Upper lobe of right lung (tissue), 1 donor: Measurements from ENCODE around the gene FBXO40. TPM values are rescaled to one million over a fixed set of nuclear protein-coding genes. Genes with fewer than 3 reads are reported as not detected.

Experiments
- ATAC-seq: fragments of 200-7000 bp; cut with Tn5 transposase; one replicate; pipeline ENCODE4 v1.9.1; 2020; ENCODE audit warnings: mild to moderate bottlenecking, moderate library complexity
- DNase-seq: peaks from one replicate; pipeline ENCODE4 v3.0.0-alpha.2; 2020
- H3K27ac ChIP-seq: fragments of 200-600 bp; one replicate; pipeline ENCODE4 v1.8.0; 2022
- H3K27me3 ChIP-seq: fragments of 200-600 bp; one replicate; pipeline ENCODE4 v1.8.0; 2022; ENCODE audit warnings: mild to moderate bottlenecking
- H3K36me3 ChIP-seq: fragments of 200-600 bp; one replicate; pipeline ENCODE4 v1.8.0; 2022
- H3K4me1 ChIP-seq: fragments of 200-600 bp; one replicate; pipeline ENCODE4 v1.8.0; 2022
- H3K4me3 ChIP-seq: fragments of 200-600 bp; one replicate; pipeline ENCODE4 v1.8.0; 2022; ENCODE audit warnings: mild to moderate bottlenecking
- H3K9me3 ChIP-seq: fragments of 200-600 bp; one replicate; pipeline ENCODE4 v1.8.0; 2022
- CTCF ChIP-seq: fragments of 200-600 bp; IDR thresholded peaks from one replicate; pipeline ENCODE4 v1.8.0; 2022; ENCODE audit warnings: antibody characterized with exemption
- intact Hi-C: fragments of 100-400 bp; cut with DNase I; formaldehyde crosslinking; loops from one replicate; pipeline ENCODE4 v1.11.0; 2022
- long read RNA-seq: library from polyadenylated mRNA; unstranded; transcript quantifications from one replicate; pipeline ENCODE4 v2.0.0, GENCODE V29; 2021
- total RNA-seq: library from RNA; stranded (reverse); fragmentation: NEBNext Ultra II Directional; extraction: Animal tissue kit (Norgen Biotek cat#: 25700); gene quantifications from one replicate; pipeline ENCODE4 v1.2.1, GENCODE V29; 2021
- donor health status: DM: no; HTN: yes; CAD: no; lungs with severe emphysema.

FBXO40 gene
- 0.09 TPM for total RNA-seq
- long read RNA-seq, partial matches to known transcripts = 0 of 1 reads
- long read RNA-seq, other reads (novel, unspliced or antisense) = 1 of 1 reads

GRCh38 chr3:121592856-121593702 lies at the start of gene FBXO40:
FBXO40 (plus strand) TSS chr3:121593379; CDS start chr3:121620576, 27,197 bp downstream.
- Histone ChIP-seq H3K4me1 (no peaks in the 10 kb centered on the region), H3K27me3 (no peaks in the 10 kb centered on the region), H3K36me3 (no peaks in the 10 kb centered on the region), H3K4me3 (no peak within 1 kb of the TSS), H3K9me3 (no peaks in the 10 kb centered on the region), H3K27ac (no peak within 1 kb of the TSS)
- DNase-seq (no peak), ATAC-seq (peak; percentile 43)
- intact Hi-C loops = no loop called here
- TF ChIP-seq CTCF = no peak

GRCh38 chr3:121545049-121545573 lies 48.1 kb upstream of the FBXO40 start:
- H3K4me3 ChIP-seq = peak overlapping the region; percentile 65
- DNase-seq = no peak
- no peak for TF ChIP-seq CTCF
- no peaks in the 10 kb centered on the region for H3K27me3 ChIP-seq
- no peaks in the 10 kb centered on the region for H3K36me3 ChIP-seq
- H3K27ac ChIP-seq = no peak overlapping the region
- H3K9me3 ChIP-seq = no peaks in the 10 kb centered on the region
- H3K4me1 ChIP-seq = peaks cover 6% of the 10 kb centered on the region
- ATAC-seq = no peak
- intact Hi-C loops = no loop called here

- H3K27ac ChIP-seq = peak within 1 kb of the TSS; percentile 81
- DNase-seq = peak; percentile 92
- peak; percentile 100 for ATAC-seq
- intact Hi-C loops = no loop called here
- H3K9me3 ChIP-seq = no peaks in the 10 kb centered on the region
- peak within 1 kb of the TSS; percentile 65 for H3K4me3 ChIP-seq
- H3K4me1 ChIP-seq = peaks cover 6% of the 10 kb centered on the region
- no peaks in the 10 kb centered on the region for H3K27me3 ChIP-seq
- no peaks in the 10 kb centered on the region for H3K36me3 ChIP-seq
- TF ChIP-seq CTCF = no peak
Measured at GRCh38 chr3:121545574-121546455, 47.4 kb upstream of the FBXO40 start, which contains the start of gene POLQ. POLQ (minus strand) TSS chr3:121545988; CDS start chr3:121545877, 111 bp downstream.

GRCh38 chr3:121552379-121552778 lies 40.8 kb upstream of the FBXO40 start:
- DNase-seq (no peak), ATAC-seq (no peak)
- no peaks in the 10 kb centered on the region for H3K36me3 ChIP-seq
- H3K4me1 ChIP-seq = no peaks in the 10 kb centered on the region
- intact Hi-C loops = no loop called here
- H3K27me3 ChIP-seq = no peaks in the 10 kb centered on the region
- H3K27ac ChIP-seq = no peak overlapping the region
- TF ChIP-seq CTCF = no peak
- H3K9me3 ChIP-seq = no peaks in the 10 kb centered on the region
- H3K4me3 ChIP-seq = no peak overlapping the region

GRCh38 chr3:121552797-121553196 lies 40.4 kb upstream of the FBXO40 start:
- Histone ChIP-seq H3K27me3 (no peaks in the 10 kb centered on the region), H3K9me3 (no peaks in the 10 kb centered on the region), H3K27ac (no peak overlapping the region), H3K4me3 (no peak overlapping the region), H3K4me1 (no peaks in the 10 kb centered on the region), H3K36me3 (no peaks in the 10 kb centered on the region)
- no peak for DNase-seq
- no peak for TF ChIP-seq CTCF
- intact Hi-C loops = no loop called here
- no peak for ATAC-seq
